Naive thymus-derived CD4-positive, alpha-beta T cell (primary cell): ENCODE data around the gene NRCAM. TPM values are rescaled to one million over a fixed set of nuclear protein-coding genes. Genes with fewer than 3 reads are reported as not detected.

Experiments used
- ATAC-seq: fragments of 150-1000 bp; cut with Tn5 transposase; 2 replicates; pipeline ENCODE4 v1.10.0; 2021; ENCODE audit warnings: mild to moderate bottlenecking, moderate library complexity
- CTCF ChIA-PET: fragments of 350-600 bp; sonication (Branson Sonifier 250); formaldehyde crosslinking; loops from one replicate; lab custom pipeline; 2021; ENCODE audit warnings: antibody characterized with exemption; lab: Charles Lee
- POLR2A ChIA-PET: fragments of 350-600 bp; sonication (Branson Sonifier 250); formaldehyde crosslinking; loops from one replicate; lab custom pipeline; 2021; ENCODE audit warnings: antibody characterized with exemption, inconsistent platforms; lab: Charles Lee
- DNase-seq, 9 donors: peaks; one replicate each; pipeline versions ENCODE4 v3.0.0 to v3.0.0-alpha.2; 2020 to 2022; ENCODE audit warnings: mixed read lengths in 1 of 9
- H3K27ac ChIP-seq: one replicate; pipeline ENCODE4 v1.7.0; 2013; ENCODE audit warnings: mild to moderate bottlenecking, low read depth, low read length, moderate library complexity
- H3K27me3 ChIP-seq, 2 donors: one replicate each; pipeline ENCODE4 v1.7.0; 2013; ENCODE audit warnings: low read length in 2 of 2, mild to moderate bottlenecking in 2 of 2, moderate library complexity in 2 of 2; ENCODE audit not compliant: control insufficient read depth in 2 of 2, insufficient read depth in 2 of 2
- H3K36me3 ChIP-seq, 3 experiments: 1 replicate in 2 of 3; 2 replicates in 1 of 3; pipeline ENCODE4 v1.7.0; 2013; ENCODE audit warnings: low read length in 3 of 3, mild to moderate bottlenecking in 3 of 3, moderate library complexity in 1 of 3; ENCODE audit not compliant: insufficient read depth in 3 of 3, control insufficient read depth in 2 of 3
- H3K4me1 ChIP-seq, 2 donors: one replicate each; pipeline ENCODE4 v1.7.0; 2013; ENCODE audit warnings: low read length in 2 of 2, mild to moderate bottlenecking in 2 of 2, moderate library complexity in 1 of 2; ENCODE audit not compliant: control insufficient read depth in 2 of 2, insufficient read depth in 2 of 2
- H3K4me3 ChIP-seq: 2 replicates; pipeline ENCODE4 v1.7.0; 2013; ENCODE audit warnings: mild to moderate bottlenecking, low read length
- H3K9me3 ChIP-seq, 3 experiments: 1 replicate in 2 of 3; 2 replicates in 1 of 3; pipeline ENCODE4 v1.7.0; 2013; ENCODE audit warnings: low read length in 3 of 3; ENCODE audit not compliant: control insufficient read depth in 2 of 3
- H3K27ac Mint-ChIP-seq, 9 donors: one replicate each; pipeline ENCODE4 v1.8.0; 2020 to 2022; ENCODE audit warnings: mixed read lengths in 9 of 9, mild to moderate bottlenecking in 8 of 9, moderate library complexity in 5 of 9, inconsistent platforms in 2 of 9
- H3K27me3 Mint-ChIP-seq, 5 donors: one replicate each; pipeline ENCODE4 v1.8.0; 2021 to 2022; ENCODE audit warnings: mixed read lengths in 5 of 5, mild to moderate bottlenecking in 1 of 5
- H3K36me3 Mint-ChIP-seq, 5 donors: one replicate each; pipeline ENCODE4 v1.8.0; 2020 to 2022; ENCODE audit warnings: mixed read lengths in 5 of 5, mild to moderate bottlenecking in 3 of 5, inconsistent platforms in 1 of 5
- H3K4me1 Mint-ChIP-seq, 7 donors: one replicate each; pipeline ENCODE4 v1.8.0; 2020 to 2022; ENCODE audit warnings: mixed read lengths in 7 of 7, mild to moderate bottlenecking in 3 of 7, inconsistent platforms in 1 of 7
- H3K4me3 Mint-ChIP-seq, 10 donors: one replicate each; pipeline ENCODE4 v1.8.0; 2020 to 2022; ENCODE audit warnings: mild to moderate bottlenecking in 10 of 10, mixed read lengths in 10 of 10, moderate library complexity in 6 of 10, inconsistent platforms in 2 of 10
- H3K9me3 Mint-ChIP-seq, 11 donors: one replicate each; pipeline ENCODE4 v1.8.0; 2020 to 2022; ENCODE audit warnings: mixed read lengths in 11 of 11, mild to moderate bottlenecking in 4 of 11, inconsistent platforms in 1 of 11, moderate library complexity in 1 of 11
- intact Hi-C, 2 donors: fragments of 100-400 bp; cut with micrococcal nuclease; formaldehyde crosslinking; loops; one replicate each; pipeline ENCODE4 v1.15.1; 2023
- polyA plus RNA-seq, 2 donors: library from polyadenylated mRNA; unstranded; fragments of 300-500 nt; fragmentation: Illumina TruSeq; gene quantifications; one replicate each; pipeline ENCODE4 v1.2.3, GENCODE V29; 2021
- total RNA-seq, 6 experiments: library from RNA in 5 of 6; stranded (reverse) in 5 of 6; gene quantifications; 1 replicate in 5 of 6; 2 replicates in 1 of 6; pipeline ENCODE4 v1.2.3 and lab custom pipeline; 2021 to 2026

NRCAM gene
- total and polyA plus RNA-seq, 7 experiments from 2014 or later = 2.1 to 13.6 (median 6.4) TPM; not detected in 1

DNA sequence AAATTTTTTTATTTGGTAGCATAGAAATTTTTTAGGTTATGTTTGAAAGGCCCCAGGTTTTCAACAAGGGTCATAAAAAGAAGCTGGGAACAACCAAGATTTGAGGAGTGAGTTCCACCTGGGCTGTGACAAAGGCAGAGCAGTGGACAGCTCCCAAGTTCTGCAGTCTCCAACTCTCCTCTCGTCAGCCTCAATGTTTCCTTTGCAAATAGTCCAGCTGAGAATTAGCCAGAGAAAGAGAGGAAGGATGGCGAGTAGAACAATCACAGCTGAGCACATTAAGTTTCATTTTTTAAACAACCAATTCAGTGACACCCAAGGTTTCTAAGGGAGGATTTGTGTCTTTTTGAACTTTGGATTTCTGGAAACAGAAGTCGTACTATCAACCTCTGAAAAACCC lies 143.2 kb downstream of the NRCAM start:
- no peak for DNase-seq
- H3K4me3 Mint-ChIP-seq = no peak overlapping the region
- peaks cover 0 to 2% (median 0%) of the 10 kb centered on the region in 11 donors for H3K9me3 Mint-ChIP-seq
- ChIA-PET POLR2A (no interaction called here), CTCF (no interaction called here)
- H3K36me3 Mint-ChIP-seq = peaks cover 0 to 7% (median 3%) of the 10 kb centered on the region in 5 donors
- Histone ChIP-seq H3K4me3 (no peak overlapping the region), H3K36me3 (no peaks in the 10 kb centered on the region), H3K4me1 (no peaks in the 10 kb centered on the region), H3K27me3 (no peaks in the 10 kb centered on the region), H3K9me3 (no peaks in the 10 kb centered on the region), H3K27ac (no peak overlapping the region)
- ATAC-seq = no peak
- no peak overlapping the region for H3K27ac Mint-ChIP-seq
- H3K4me1 Mint-ChIP-seq = peaks cover 0 to 3% (median 0%) of the 10 kb centered on the region in 7 donors
- H3K27me3 Mint-ChIP-seq = peaks cover 0 to 3% (median 0%) of the 10 kb centered on the region in 5 donors
- intact Hi-C loops = no loop called here

GRCh38 chr7:108311446-108312168 lies 144.6 kb downstream of the NRCAM start:
- H3K36me3 Mint-ChIP-seq = peaks cover 0 to 7% (median 0%) of the 10 kb centered on the region in 5 donors
- no peaks in the 10 kb centered on the region for H3K9me3 Mint-ChIP-seq
- H3K36me3 ChIP-seq = no peaks in the 10 kb centered on the region
- intact Hi-C loops = no loop called here
- ATAC-seq (no peak), DNase-seq (no peak)
- no peaks in the 10 kb centered on the region for H3K9me3 ChIP-seq
- H3K27ac ChIP-seq = no peak overlapping the region
- no peaks in the 10 kb centered on the region for H3K4me1 ChIP-seq
- ChIA-PET POLR2A (no interaction called here), CTCF (no interaction called here)
- H3K4me1 Mint-ChIP-seq = peaks cover 0 to 3% (median 0%) of the 10 kb centered on the region in 7 donors
- H3K27me3 ChIP-seq = no peaks in the 10 kb centered on the region
- no peak overlapping the region for H3K4me3 Mint-ChIP-seq
- H3K4me3 ChIP-seq = no peak overlapping the region
- peaks cover 0 to 7% (median 0%) of the 10 kb centered on the region in 5 donors for H3K27me3 Mint-ChIP-seq
- H3K27ac Mint-ChIP-seq = no peak overlapping the region

- no peak overlapping the region for H3K27ac ChIP-seq
- H3K4me3 ChIP-seq = no peak overlapping the region
- no peak for DNase-seq
- ChIA-PET POLR2A (no interaction called here), CTCF (no interaction called here)
- no peaks in the 10 kb centered on the region for H3K4me1 ChIP-seq
- H3K9me3 ChIP-seq = no peaks in the 10 kb centered on the region
- H3K4me1 Mint-ChIP-seq = peaks cover 0 to 3% (median 0%) of the 10 kb centered on the region in 7 donors
- H3K27ac Mint-ChIP-seq = no peak overlapping the region
- no peaks in the 10 kb centered on the region for H3K36me3 ChIP-seq
- H3K27me3 ChIP-seq = no peaks in the 10 kb centered on the region
- H3K4me3 Mint-ChIP-seq = no peak overlapping the region
- intact Hi-C loops = no loop called here
- no peak for ATAC-seq
- no peaks in the 10 kb centered on the region for H3K9me3 Mint-ChIP-seq
- peaks cover 0 to 7% (median 0%) of the 10 kb centered on the region in 5 donors for H3K36me3 Mint-ChIP-seq
- peaks cover 0 to 7% (median 0%) of the 10 kb centered on the region in 5 donors for H3K27me3 Mint-ChIP-seq
Measured at GRCh38 chr7:108310351-108310750, 145.9 kb downstream of the NRCAM start.

GRCh38 chr7:108308903-108309302 lies 147.3 kb downstream of the NRCAM start:
- no peak overlapping the region for H3K4me3 ChIP-seq
- Mint-ChIP-seq H3K4me3 (no peak overlapping the region), H3K9me3 (no peaks in the 10 kb centered on the region), H3K4me1 (peaks cover 0 to 3% (median 0%) of the 10 kb centered on the region in 7 donors), H3K36me3 (peaks cover 0 to 7% (median 0%) of the 10 kb centered on the region in 5 donors), H3K27me3 (peaks cover 0 to 7% (median 0%) of the 10 kb centered on the region in 5 donors), H3K27ac (no peak overlapping the region)
- intact Hi-C loops = no loop called here
- CTCF ChIA-PET = no interaction called here
- DNase-seq (no peak), ATAC-seq (no peak)
- H3K36me3 ChIP-seq = no peaks in the 10 kb centered on the region
- no peaks in the 10 kb centered on the region for H3K27me3 ChIP-seq
- no peak overlapping the region for H3K27ac ChIP-seq
- POLR2A ChIA-PET = no interaction called here
- no peaks in the 10 kb centered on the region for H3K9me3 ChIP-seq
- no peaks in the 10 kb centered on the region for H3K4me1 ChIP-seq

GRCh38 chr7:108308276-108308675 lies 148.0 kb downstream of the NRCAM start:
- Mint-ChIP-seq H3K9me3 (no peaks in the 10 kb centered on the region), H3K4me1 (peaks cover 0 to 3% (median 0%) of the 10 kb centered on the region in 7 donors), H3K4me3 (no peak overlapping the region), H3K27ac (no peak overlapping the region), H3K27me3 (peaks cover 0 to 7% (median 0%) of the 10 kb centered on the region in 5 donors), H3K36me3 (peaks cover 0 to 7% (median 0%) of the 10 kb centered on the region in 5 donors)
- no peak overlapping the region for H3K4me3 ChIP-seq
- DNase-seq = no peak
- ChIA-PET POLR2A (no interaction called here), CTCF (no interaction called here)
- no peaks in the 10 kb centered on the region for H3K9me3 ChIP-seq
- no peak for ATAC-seq
- no peaks in the 10 kb centered on the region for H3K36me3 ChIP-seq
- no peak overlapping the region for H3K27ac ChIP-seq
- intact Hi-C loops = no loop called here
- no peaks in the 10 kb centered on the region for H3K27me3 ChIP-seq
- H3K4me1 ChIP-seq = no peaks in the 10 kb centered on the region

GRCh38 chr7:108307595-108307994 lies 148.6 kb downstream of the NRCAM start:
- no peaks in the 10 kb centered on the region for H3K36me3 ChIP-seq

GRCh38 chr7:108307194-108307593 lies 149.0 kb downstream of the NRCAM start:
- ATAC-seq (no peak), DNase-seq (no peak)
- intact Hi-C loops = no loop called here
- Histone ChIP-seq H3K4me1 (no peaks in the 10 kb centered on the region), H3K27me3 (no peaks in the 10 kb centered on the region), H3K36me3 (no peaks in the 10 kb centered on the region), H3K4me3 (no peak overlapping the region), H3K27ac (no peak overlapping the region), H3K9me3 (no peaks in the 10 kb centered on the region)
- no peaks in the 10 kb centered on the region for H3K9me3 Mint-ChIP-seq
- no peak overlapping the region for H3K4me3 Mint-ChIP-seq
- H3K27ac Mint-ChIP-seq = no peak overlapping the region
- H3K36me3 Mint-ChIP-seq = peaks cover 0 to 7% (median 0%) of the 10 kb centered on the region in 5 donors
- peaks cover 0 to 3% (median 0%) of the 10 kb centered on the region in 7 donors for H3K4me1 Mint-ChIP-seq
- ChIA-PET POLR2A (no interaction called here), CTCF (no interaction called here)
- peaks cover 0 to 7% (median 0%) of the 10 kb centered on the region in 5 donors for H3K27me3 Mint-ChIP-seq

More at GRCh38 chr7:108307595-108307994, 148.6 kb downstream of the NRCAM start:
- Histone ChIP-seq H3K27ac (no peak overlapping the region), H3K4me1 (no peaks in the 10 kb centered on the region), H3K4me3 (no peak overlapping the region), H3K9me3 (no peaks in the 10 kb centered on the region), H3K27me3 (no peaks in the 10 kb centered on the region)
- no peak for DNase-seq
- H3K4me3 Mint-ChIP-seq = no peak overlapping the region
- no peaks in the 10 kb centered on the region for H3K9me3 Mint-ChIP-seq
- ChIA-PET POLR2A (no interaction called here), CTCF (no interaction called here)
- ATAC-seq = no peak
- no peak overlapping the region for H3K27ac Mint-ChIP-seq
- peaks cover 0 to 7% (median 0%) of the 10 kb centered on the region in 5 donors for H3K27me3 Mint-ChIP-seq
- intact Hi-C loops = no loop called here
- H3K36me3 Mint-ChIP-seq = peaks cover 0 to 7% (median 0%) of the 10 kb centered on the region in 5 donors
- H3K4me1 Mint-ChIP-seq = peaks cover 0 to 3% (median 0%) of the 10 kb centered on the region in 7 donors
